ENCODE data around the gene TMEM74B. TPM values are rescaled to one million over a fixed set of nuclear protein-coding genes. Genes with fewer than 3 reads are reported as not detected.

Gene TMEM74B
- total RNA-seq, 1 experiment from 2014 or later = 4.9 TPM

- Histone ChIP-seq H4K5ac (ENCODE audit: insufficient read length, low read depth, low read length) (no peak overlapping the region), H2AK5ac (ENCODE audit: insufficient read length, low read length) (no peak overlapping the region), H2BK20ac (ENCODE audit: low read depth, low read length, poor library complexity, severe bottlenecking) (no peak overlapping the region), H2BK120ac (ENCODE audit: low read depth, low read length, poor library complexity, severe bottlenecking) (no peak overlapping the region), H3T11ph (ENCODE audit: low read length) (no peak overlapping the region), H3K18ac (ENCODE audit: insufficient read length, low read depth, low read length) (no peak overlapping the region), H3K79me1 (ENCODE audit: insufficient read depth, low read depth, low read length, poor library complexity, severe bottlenecking) (no peaks in the 10 kb centered on the region), H4K20me1 (ENCODE audit: control insufficient read depth, insufficient read depth, insufficient read length) (no peaks in the 10 kb centered on the region), H2BK5ac (ENCODE audit: insufficient read length, low read length) (no peak overlapping the region), H2AFZ (ENCODE audit: low read length) (no peak overlapping the region), H3K23me2 (ENCODE audit: insufficient read length, low read depth, low read length, poor library complexity, severe bottlenecking) (no peaks in the 10 kb centered on the region), H3K27me3 (ENCODE audit: insufficient read depth, low read length) (0 out of 2 replicates have a peak, but pooled peaks cover 2% of the 10 kb centered on the region), H4K91ac (ENCODE audit: insufficient read length, low read depth, low read length) (no peak overlapping the region), H3K56ac (ENCODE audit: insufficient read length, low read depth, low read length) (no peak overlapping the region), H3K4ac (ENCODE audit: low read depth, low read length) (no peak overlapping the region), H3K23ac (ENCODE audit: insufficient read length, low read depth, low read length) (no peak overlapping the region), H3K4me2 (ENCODE audit: insufficient read depth, insufficient read length, low read length) (no peak overlapping the region), H3K9me3 (ENCODE audit: control insufficient read depth, low read depth, low read length) (no peaks in the 10 kb centered on the region), H3K4me1 (ENCODE audit: insufficient read depth, low read length) (no peaks in the 10 kb centered on the region), H3K14ac (ENCODE audit: insufficient read depth, low read length) (no peak overlapping the region), H3K79me2 (ENCODE audit: insufficient read depth, low read length) (no peaks in the 10 kb centered on the region), H4K8ac (replicated peaks; ENCODE audit: insufficient read length, low read depth, low read length) (no peak overlapping the region), H2BK12ac (ENCODE audit: insufficient read length, low read depth, low read length) (no peak overlapping the region), H3K27ac (ENCODE audit: insufficient read length, low read depth, low read length) (no peak overlapping the region), H2BK15ac (ENCODE audit: low read depth, low read length) (no peak overlapping the region), H3K9ac (ENCODE audit: extremely low read depth, insufficient read length, low read length) (no peak overlapping the region)
- TF ChIP-seq CTCF (conservative IDR thresholded peaks at IDR 0.05) = no peak
- Mint-ChIP-seq H3K4me3 (no peak overlapping the region), H3K27me3 (ENCODE audit: low read depth) (peaks cover 25% of the 10 kb centered on the region), H3K9me3 (no peaks in the 10 kb centered on the region), H3K27ac (no peak overlapping the region), H3K36me3 (ENCODE audit: insufficient read depth in 1 of 3, low read depth in 3 of 3) (no peaks in the 10 kb centered on the region), H3K4me1 (no peaks in the 10 kb centered on the region; a peak in 1 of 4 replicates)
- DNase-seq = no peak
- no CpG with 5 or more reads among the region's 2 CpGs for WGBS (ENCODE audit: extremely low coverage, insufficient read length, low lambda C conversion rate)
Measured at GRCh38 chr20:1204576-1204975, 19.8 kb upstream of the TMEM74B start.

All from H9 (cell line).